ENCODE data around the gene GRID2IP. TPM values are rescaled to one million over a fixed set of nuclear protein-coding genes. Genes with fewer than 3 reads are reported as not detected.

GRID2IP gene
- total RNA-seq, 2 experiments from 2014 or later: 0.05 to 0.11 TPM

DNA sequence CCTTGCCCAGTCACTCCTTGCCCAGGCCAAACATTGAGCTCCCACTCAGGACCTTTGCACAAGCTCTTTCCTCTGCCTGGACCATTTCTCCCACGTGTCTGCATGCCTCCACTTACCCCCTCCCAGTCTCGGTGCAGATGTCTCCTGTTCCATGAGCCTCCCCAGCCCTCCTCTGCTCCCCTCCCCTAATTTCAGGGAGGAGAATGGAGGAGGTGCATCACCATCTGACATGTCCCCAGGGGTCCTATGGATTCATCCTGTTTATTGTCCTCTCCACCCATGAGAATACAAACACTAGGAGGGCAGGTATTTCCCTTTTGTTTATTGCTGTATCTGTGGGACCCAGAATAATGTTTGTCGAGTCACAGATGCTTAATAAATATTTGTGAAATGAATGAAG is 8.6 kb upstream of the GRID2IP start:
- CTCF ChIA-PET: interaction anchor here (0.8 to 2.1 kb wide), 4 partner anchors 9 to 44 kb away, joined by 4 to 10 read pairs (median 9); no protein-coding TSS in a partner anchor
- H3K36me3 Mint-ChIP-seq (ENCODE audit: low read depth): no peaks in the 10 kb centered on the region
- H3K9me3 Mint-ChIP-seq (ENCODE audit: low read depth): no peaks in the 10 kb centered on the region
- H3K4me3 Mint-ChIP-seq: no peak overlapping the region
- H3K27ac Mint-ChIP-seq: no peak overlapping the region
- ATAC-seq: no peak
- intact Hi-C loops (cut with DNase I, micrococcal nuclease): no loop called here
- H3K4me1 Mint-ChIP-seq: peaks cover 2% of the 10 kb centered on the region
- POLR2A ChIA-PET: no interaction called here
- H3K27me3 Mint-ChIP-seq: no peaks in the 10 kb centered on the region
- no peak for DNase-seq

DNA sequence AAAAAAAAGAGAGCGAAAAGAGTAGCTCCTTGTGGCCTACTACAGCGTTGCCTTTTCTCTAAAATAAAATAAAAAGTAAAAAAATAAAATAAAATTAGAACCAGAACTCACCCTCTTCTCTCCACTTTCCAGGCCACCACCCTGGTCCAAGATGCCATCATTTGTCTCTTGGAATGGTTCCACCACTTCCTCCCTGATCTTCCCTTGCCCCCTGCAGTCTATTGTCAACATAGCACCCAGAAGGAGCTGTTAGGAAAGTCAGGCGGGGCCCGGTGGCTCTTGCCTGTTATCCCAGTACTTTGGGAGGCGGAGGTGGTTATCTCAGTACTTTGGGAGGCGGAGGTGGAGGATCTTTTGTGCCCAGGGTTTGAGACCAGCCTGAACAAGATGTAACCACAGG is 7.6 kb upstream of the GRID2IP start:
- ATAC-seq: peak; percentile 47
- Mint-ChIP-seq H3K4me3 (no peak overlapping the region), H3K9me3 (ENCODE audit: low read depth) (no peaks in the 10 kb centered on the region), H3K27ac (no peak overlapping the region), H3K4me1 (peaks cover 7% of the 10 kb centered on the region), H3K36me3 (ENCODE audit: low read depth) (no peaks in the 10 kb centered on the region), H3K27me3 (no peaks in the 10 kb centered on the region)
- POLR2A ChIA-PET: interaction anchor here (0.6 kb wide), 2 partner anchors 10 to 46 kb away, joined by 3 to 4 read pairs; no protein-coding TSS in a partner anchor
- CTCF ChIA-PET: interaction anchor here (0.6 to 2.1 kb wide), 12 partner anchors 10 to 176 kb away, joined by 3 to 10 read pairs (median 4); no protein-coding TSS in a partner anchor
- intact Hi-C loops (cut with DNase I, micrococcal nuclease): no loop called here
- peak; percentile 46 for DNase-seq

DNA sequence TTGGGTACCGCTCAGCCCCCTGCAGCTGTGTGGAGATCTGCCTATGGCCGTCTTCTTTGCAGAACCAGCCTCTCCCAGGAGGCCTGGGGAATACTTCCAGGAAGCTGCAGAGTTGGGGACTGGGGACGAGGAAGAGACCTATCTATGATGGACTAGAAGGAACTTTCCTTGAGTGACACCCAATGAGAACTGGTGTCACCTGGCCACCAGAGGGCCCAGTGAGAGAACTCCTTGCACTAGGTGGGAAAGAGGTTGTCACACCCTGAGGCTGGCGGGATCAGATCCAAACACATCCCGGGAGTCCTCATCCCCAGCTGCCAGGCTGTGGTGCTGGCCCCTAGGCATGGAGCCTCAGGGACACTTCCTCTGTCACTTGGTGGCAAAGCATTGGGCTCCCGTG is 4.9 kb upstream of the GRID2IP start:
- Mint-ChIP-seq H3K27ac (no peak overlapping the region), H3K36me3 (ENCODE audit: low read depth) (no peaks in the 10 kb centered on the region), H3K9me3 (ENCODE audit: low read depth) (no peaks in the 10 kb centered on the region), H3K4me3 (no peak overlapping the region), H3K4me1 (peaks cover 7% of the 10 kb centered on the region), H3K27me3 (no peaks in the 10 kb centered on the region)
- DNase-seq (no peak), ATAC-seq (no peak)
- POLR2A ChIA-PET: no interaction called here
- intact Hi-C loops (cut with DNase I, micrococcal nuclease): no loop called here
- CTCF ChIA-PET: interaction anchor here (1.7 kb wide), 1 partner anchor 20 kb away, joined by 5 read pairs; no protein-coding TSS in a partner anchor

DNA sequence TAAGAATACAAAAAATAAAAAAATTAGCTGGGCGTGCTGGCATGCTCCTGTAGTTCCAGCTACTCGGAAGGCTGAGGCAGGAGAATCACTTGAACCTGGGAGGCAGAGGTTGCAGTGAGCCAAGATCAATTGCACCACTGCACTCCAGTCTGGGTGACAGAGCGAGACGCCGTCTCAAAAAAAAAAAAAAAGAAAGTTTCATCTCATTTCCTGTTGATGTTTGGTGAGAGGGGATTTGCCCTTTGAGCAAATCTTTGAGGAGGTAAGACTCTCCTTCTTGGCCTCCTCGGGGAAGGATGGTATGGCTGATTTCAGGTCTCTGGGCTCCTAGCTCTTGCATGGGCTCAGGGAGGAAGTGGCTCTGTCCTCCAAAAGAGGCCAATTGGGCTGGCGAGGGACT is 3.6 kb upstream of the GRID2IP start:
- H3K4me3 Mint-ChIP-seq: peak overlapping the region; percentile 15
- no peak for DNase-seq
- peaks cover 7% of the 10 kb centered on the region for H3K4me1 Mint-ChIP-seq
- H3K27ac Mint-ChIP-seq: peak overlapping the region; percentile 72
- intact Hi-C loops (cut with DNase I, micrococcal nuclease): no loop called here
- H3K36me3 Mint-ChIP-seq (ENCODE audit: low read depth): no peaks in the 10 kb centered on the region
- H3K27me3 Mint-ChIP-seq: no peaks in the 10 kb centered on the region
- ChIA-PET POLR2A (no interaction called here), CTCF (interaction anchor here (0.6 to 1.7 kb wide), 3 partner anchors 12 to 31 kb away, joined by 3 to 5 read pairs (median 3); no protein-coding TSS in a partner anchor)
- H3K9me3 Mint-ChIP-seq (ENCODE audit: low read depth): no peaks in the 10 kb centered on the region
- ATAC-seq: peak; percentile 66

DNA sequence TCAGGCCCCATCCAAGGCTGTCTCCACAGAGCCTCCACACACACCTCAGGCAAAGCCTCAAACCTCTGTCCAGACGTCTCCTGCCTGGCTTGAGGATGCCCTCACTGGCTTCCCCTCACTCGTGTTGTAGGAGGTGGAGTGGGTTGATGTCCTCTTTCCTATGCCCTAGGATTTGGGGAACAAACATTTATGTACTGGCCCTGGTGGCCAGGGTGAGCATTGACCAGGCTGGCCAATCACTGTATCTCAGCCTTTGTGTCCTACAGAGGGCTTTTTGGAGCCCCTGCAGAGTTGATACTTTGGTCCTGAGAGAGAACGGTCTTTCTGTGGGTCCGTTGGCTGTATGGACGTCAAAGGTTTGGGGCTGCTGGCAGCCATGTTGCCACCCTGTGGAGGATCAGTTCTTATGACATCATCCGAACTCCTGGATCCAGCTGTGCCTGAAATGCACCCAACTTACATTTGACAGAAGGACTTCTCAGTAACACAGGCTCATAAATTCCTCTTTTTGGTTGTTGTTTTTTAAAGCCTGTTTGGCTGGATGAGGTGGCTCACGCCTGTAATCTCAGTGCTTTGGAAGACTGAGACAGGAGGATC is 2.3 kb upstream of the GRID2IP start:
- ATAC-seq: peak; percentile 30
- intact Hi-C loops (cut with DNase I, micrococcal nuclease): no loop called here
- no peak overlapping the region for H3K27ac Mint-ChIP-seq

DNA sequence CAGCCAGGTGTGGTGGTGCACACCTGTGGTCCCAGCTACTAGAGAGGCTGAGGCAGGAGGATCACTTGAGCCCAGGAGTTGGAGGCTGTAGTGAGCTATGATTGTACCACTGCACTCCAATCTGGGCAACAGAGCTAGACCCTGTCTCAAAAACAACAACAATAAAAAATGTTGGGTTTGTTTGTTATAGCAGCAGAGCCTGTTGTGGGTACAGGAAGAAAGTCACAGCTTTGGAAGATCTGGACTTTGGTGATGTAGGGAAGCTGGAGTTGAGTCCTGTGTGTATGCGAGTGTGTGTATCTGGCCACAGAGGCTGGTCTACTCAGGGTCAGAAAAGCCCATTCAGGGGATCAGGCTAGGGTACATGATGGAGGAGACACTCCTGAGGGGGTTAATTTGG is 3.9 kb downstream of the GRID2IP start:
- Mint-ChIP-seq H3K27ac (no peak overlapping the region), H3K9me3 (ENCODE audit: low read depth) (no peaks in the 10 kb centered on the region), H3K36me3 (ENCODE audit: low read depth) (no peaks in the 10 kb centered on the region), H3K4me3 (no peak overlapping the region), H3K4me1 (peaks cover 10% of the 10 kb centered on the region), H3K27me3 (peaks cover 2% of the 10 kb centered on the region)
- intact Hi-C loops (cut with DNase I, micrococcal nuclease): no loop called here
- DNase-seq (no peak), ATAC-seq (no peak)
- ChIA-PET POLR2A (no interaction called here), CTCF (interaction anchor here (0.7 to 1.0 kb wide), 2 partner anchors 14 to 51 kb away, joined by 4 read pairs; no protein-coding TSS in a partner anchor)

More for the DNA sequence above, 2.3 kb upstream of the GRID2IP start:
- no peaks in the 10 kb centered on the region for H3K9me3 Mint-ChIP-seq (ENCODE audit: low read depth)
- H3K36me3 Mint-ChIP-seq (ENCODE audit: low read depth): no peaks in the 10 kb centered on the region
- H3K27me3 Mint-ChIP-seq: no peaks in the 10 kb centered on the region
- CTCF ChIA-PET: no interaction called here
- H3K4me3 Mint-ChIP-seq: no peak overlapping the region
- POLR2A ChIA-PET: no interaction called here
- DNase-seq: no peak
- peaks cover 7% of the 10 kb centered on the region for H3K4me1 Mint-ChIP-seq

DNA sequence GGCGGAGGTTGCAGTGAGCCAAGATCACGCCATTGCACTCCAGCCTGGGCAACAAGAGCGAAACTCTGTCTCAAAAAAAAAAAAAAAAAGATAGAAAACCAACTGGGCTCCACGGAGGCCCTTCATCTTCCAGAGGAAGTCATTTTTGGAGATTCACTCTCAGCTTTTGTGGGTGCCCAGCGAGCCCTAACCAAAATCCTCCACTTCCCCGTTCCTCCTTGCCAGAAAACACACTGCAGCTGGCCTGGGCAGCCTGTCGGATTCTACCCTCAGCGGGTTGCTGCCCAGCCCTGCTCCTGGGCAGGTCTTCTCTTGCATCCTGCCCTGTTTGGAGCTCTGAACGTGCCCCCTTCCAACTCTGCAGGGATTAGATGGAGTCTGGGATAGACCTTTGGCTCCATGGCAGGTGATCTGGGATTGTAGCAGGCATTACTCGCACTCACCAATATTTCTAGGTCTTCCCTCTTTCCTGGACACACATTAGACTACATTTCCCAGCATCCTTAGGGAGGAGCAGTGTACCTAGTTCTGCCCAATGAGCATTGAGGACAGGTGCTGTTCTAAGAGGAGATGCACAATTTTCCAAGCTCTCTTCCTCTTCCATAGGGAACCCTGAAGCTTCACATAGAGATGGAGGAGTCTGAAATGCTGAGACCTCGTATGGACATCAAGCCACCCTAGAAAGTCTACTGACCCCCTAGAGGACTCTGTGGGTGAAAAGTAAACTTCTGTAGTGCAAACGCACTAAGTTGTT is 4.6 kb downstream of the GRID2IP start:
- DNase-seq: no peak
- ChIA-PET POLR2A (no interaction called here), CTCF (interaction anchor here (0.6 to 1.0 kb wide), 2 partner anchors 13 to 18 kb away, joined by 3 to 4 read pairs; no protein-coding TSS in a partner anchor)
- Mint-ChIP-seq H3K27ac (no peak overlapping the region), H3K36me3 (ENCODE audit: low read depth) (no peaks in the 10 kb centered on the region), H3K27me3 (peaks cover 2% of the 10 kb centered on the region), H3K9me3 (ENCODE audit: low read depth) (no peaks in the 10 kb centered on the region), H3K4me3 (no peak overlapping the region), H3K4me1 (peaks cover 10% of the 10 kb centered on the region)
- ATAC-seq: no peak
- intact Hi-C loops (cut with DNase I, micrococcal nuclease): no loop called here

DNA sequence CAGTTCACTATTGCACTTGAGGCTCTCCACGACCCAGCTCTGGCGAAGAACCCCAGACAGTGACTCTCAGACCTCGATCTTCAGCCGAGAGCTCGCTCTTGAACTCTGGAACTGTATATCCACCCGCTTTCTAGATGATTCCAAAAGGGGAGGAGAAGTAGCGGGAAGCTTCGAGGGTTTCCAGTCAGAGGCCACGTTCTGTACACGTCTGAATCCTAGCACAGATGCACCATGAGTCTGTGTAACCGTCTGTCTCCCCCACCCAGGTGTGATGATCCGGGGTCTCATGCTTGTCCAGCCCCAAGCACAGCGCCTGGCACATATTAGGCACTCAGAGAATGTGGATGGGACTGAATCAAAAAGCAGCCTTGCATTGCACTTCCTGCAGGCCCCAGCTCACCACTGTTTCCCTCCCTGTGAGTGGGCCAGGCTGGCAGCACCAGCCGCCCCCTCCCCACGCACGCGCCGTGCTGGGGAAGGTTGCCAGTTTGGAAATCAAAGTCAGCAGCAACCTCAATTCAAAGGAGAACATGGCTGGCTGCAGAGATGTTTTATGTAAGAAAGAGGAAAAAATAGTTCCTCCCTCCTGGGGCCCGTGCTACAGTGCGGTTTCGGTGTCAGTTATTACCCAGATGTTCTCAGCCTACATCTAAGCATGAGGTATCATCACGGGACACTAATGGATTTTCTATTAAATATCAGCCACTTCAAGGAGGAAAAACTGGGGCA is 5.7 kb downstream of the GRID2IP start:
- H3K9me3 Mint-ChIP-seq (ENCODE audit: low read depth): no peaks in the 10 kb centered on the region
- peak; percentile 57 for ATAC-seq

DNA sequence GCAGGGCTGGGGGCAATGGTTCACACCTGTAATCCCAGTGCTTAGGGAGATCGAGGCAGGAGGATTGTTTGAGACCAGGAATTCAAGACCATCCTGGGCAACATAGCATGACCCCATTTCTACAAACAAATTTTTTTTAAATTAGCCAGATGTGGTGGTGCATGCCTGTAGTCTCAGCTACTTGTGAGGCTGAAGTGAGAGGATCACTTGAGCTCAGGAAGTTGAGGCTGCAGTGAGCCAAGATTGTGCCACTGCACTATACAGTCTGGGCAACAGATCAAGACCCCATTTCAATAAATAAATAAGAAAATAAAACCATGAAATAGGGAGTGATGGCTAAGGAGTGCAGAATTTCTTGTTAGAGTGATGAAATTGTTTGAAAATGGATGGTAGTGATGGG is 8.9 kb downstream of the GRID2IP start:
- intact Hi-C loops (cut with DNase I, micrococcal nuclease): no loop called here
- DNase-seq: no peak
- H3K4me3 Mint-ChIP-seq: no peak overlapping the region

More for the DNA sequence above, 5.7 kb downstream of the GRID2IP start:
- CTCF ChIA-PET: interaction anchor here (0.7 to 1.2 kb wide), 2 partner anchors 30 to 1559 kb away, joined by 3 read pairs; no protein-coding TSS in a partner anchor
- no peak overlapping the region for H3K27ac Mint-ChIP-seq
- H3K4me1 Mint-ChIP-seq: peaks cover 10% of the 10 kb centered on the region
- DNase-seq: no peak
- intact Hi-C loops (cut with DNase I, micrococcal nuclease): no loop called here
- no peaks in the 10 kb centered on the region for H3K36me3 Mint-ChIP-seq (ENCODE audit: low read depth)
- POLR2A ChIA-PET: no interaction called here
- H3K27me3 Mint-ChIP-seq: peaks cover 2% of the 10 kb centered on the region
- no peak overlapping the region for H3K4me3 Mint-ChIP-seq

DNA sequence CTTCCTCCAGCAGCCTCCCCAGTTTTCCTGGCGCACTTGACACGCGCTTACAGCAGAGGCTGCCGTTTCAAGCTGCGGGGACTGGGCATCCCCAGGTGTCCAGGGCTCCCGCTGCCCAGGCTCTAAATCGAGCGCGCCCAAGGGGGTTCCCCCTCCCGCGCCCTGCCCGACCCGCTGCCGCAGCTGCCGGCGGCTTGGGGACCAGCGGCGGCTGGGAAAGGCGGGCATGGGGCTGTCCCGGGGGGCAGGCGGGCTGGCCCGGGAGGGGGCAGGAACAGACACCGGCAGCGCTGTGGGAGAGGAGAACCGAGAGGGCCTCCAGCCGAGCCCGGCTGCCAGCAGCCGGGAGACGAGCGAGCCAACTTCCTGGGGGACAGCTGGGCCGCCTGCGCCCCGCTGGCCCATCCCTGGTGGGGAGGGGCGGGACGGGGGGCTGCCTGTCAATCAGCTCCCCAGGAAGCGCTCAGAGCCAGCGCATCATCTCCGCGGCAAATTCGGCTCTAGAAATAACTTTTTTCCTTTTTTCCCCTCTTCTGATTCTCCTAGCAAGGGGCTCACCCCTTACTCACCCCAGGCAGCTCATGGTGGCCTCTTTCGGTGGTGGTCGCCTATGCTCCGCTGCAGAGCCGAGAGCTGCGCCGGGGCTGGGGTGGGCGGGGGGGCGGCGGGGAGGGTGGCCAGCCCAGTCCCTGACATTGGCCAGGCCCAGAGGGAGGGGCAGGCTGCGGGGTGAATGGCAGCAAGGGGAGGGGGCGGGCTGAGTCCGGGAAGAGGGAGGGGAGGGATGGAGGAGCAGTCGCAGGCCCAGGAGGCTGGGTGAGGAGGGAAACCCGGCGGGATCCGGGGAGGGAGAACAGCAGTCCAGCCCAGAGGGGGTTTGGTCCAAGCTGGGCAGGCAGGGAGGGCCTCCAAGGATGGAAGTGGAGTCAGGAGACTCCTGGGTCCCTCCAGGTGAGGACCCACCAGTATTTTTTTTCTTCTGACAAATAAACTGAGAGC is 14.7 kb downstream of the GRID2IP start:
- H3K9me3 Mint-ChIP-seq (ENCODE audit: low read depth): no peaks in the 10 kb centered on the region
- H3K4me3 Mint-ChIP-seq: no peak overlapping the region
- peak; percentile 20 for ATAC-seq
- intact Hi-C loops (cut with DNase I, micrococcal nuclease): no loop called here
- no peak overlapping the region for H3K27ac Mint-ChIP-seq
- peak; percentile 39 for DNase-seq
- peaks cover 7% of the 10 kb centered on the region for H3K4me1 Mint-ChIP-seq
- ChIA-PET CTCF (interaction anchor here (0.6 to 0.7 kb wide), 2 partner anchors 9 to 12 kb away, joined by 3 read pairs; no protein-coding TSS in a partner anchor), POLR2A (no interaction called here)
- H3K36me3 Mint-ChIP-seq (ENCODE audit: low read depth): no peaks in the 10 kb centered on the region
- peaks cover 12% of the 10 kb centered on the region for H3K27me3 Mint-ChIP-seq

More for the DNA sequence above, 8.9 kb downstream of the GRID2IP start:
- Mint-ChIP-seq H3K9me3 (ENCODE audit: low read depth) (no peaks in the 10 kb centered on the region), H3K36me3 (ENCODE audit: low read depth) (no peaks in the 10 kb centered on the region), H3K27ac (no peak overlapping the region), H3K4me1 (peaks cover 10% of the 10 kb centered on the region), H3K27me3 (peaks cover 12% of the 10 kb centered on the region)
- POLR2A ChIA-PET: no interaction called here
- ATAC-seq: no peak
- CTCF ChIA-PET: no interaction called here
